Measurements from ENCODE around the gene DNAJC13. TPM values are rescaled to one million over a fixed set of nuclear protein-coding genes. Genes with fewer than 3 reads are reported as not detected.
A peak's percentile ranks its signal among the peaks of the same experiment; 100 is the strongest.

Gene DNAJC13
- polyA plus RNA-seq, 4 donors = 10.1 to 46.6 (median 14.2) TPM

- FAIRE-seq (no peak), DNase-seq (no peak)
- WGBS, 3 donors = 60 to 90% (median 74%) methylated on average over 7 of the region's 7 CpGs
- no peak overlapping the region for H3K4me3 ChIP-seq (ENCODE audit: low read depth in 1 of 3, low read length in 3 of 3)
- H3K27ac ChIP-seq (ENCODE audit: low read depth in 1 of 3, low read length in 2 of 3) = no peak overlapping the region
- peaks cover 0 to 10% (median 0%) of the 10 kb centered on the region in 3 donors for H3K36me3 ChIP-seq (ENCODE audit: control insufficient read depth in 3 of 3, insufficient read depth in 2 of 3, low read depth in 1 of 3, low read length in 3 of 3)
- no peaks in the 10 kb centered on the region for H3K4me1 ChIP-seq (ENCODE audit: control insufficient read depth in 3 of 3, insufficient read depth in 2 of 3, low read depth in 1 of 3, low read length in 2 of 3)
- H3K27me3 ChIP-seq (ENCODE audit: control insufficient read depth in 3 of 3, insufficient read depth in 3 of 3, low read length in 3 of 3) = no peaks in the 10 kb centered on the region
- H3K9me3 ChIP-seq (ENCODE audit: control insufficient read depth in 2 of 2, insufficient read depth in 1 of 2, low read depth in 1 of 2, low read length in 1 of 2) = no peaks in the 10 kb centered on the region
Observed at GRCh38 chr3:132435911-132436425, 18.7 kb downstream of the DNAJC13 start.

DNA sequence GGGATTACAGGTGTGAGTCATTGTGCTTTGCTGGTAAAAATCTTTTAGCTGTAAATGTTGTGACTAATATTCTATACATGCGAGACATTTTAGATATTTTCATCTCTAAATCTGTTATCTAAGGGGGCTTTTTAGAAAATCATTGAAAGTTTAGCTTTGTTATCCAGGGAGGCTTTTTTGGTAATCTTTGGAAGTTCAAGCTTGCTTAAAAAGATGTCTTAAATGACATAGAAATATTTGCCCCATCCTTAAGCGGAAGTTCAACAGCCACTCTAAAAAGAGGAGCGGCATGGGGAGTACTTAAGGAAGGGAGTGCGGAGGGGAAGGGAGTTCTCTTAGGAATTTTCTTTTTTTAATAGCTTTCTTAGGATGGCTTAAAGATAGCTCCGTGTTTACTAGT lies 26.1 kb downstream of the DNAJC13 start:
- no peaks in the 10 kb centered on the region for H3K4me1 ChIP-seq (ENCODE audit: control insufficient read depth in 3 of 3, insufficient read depth in 2 of 3, low read depth in 1 of 3, low read length in 2 of 3)
- H3K27me3 ChIP-seq (ENCODE audit: control insufficient read depth in 3 of 3, insufficient read depth in 3 of 3, low read length in 3 of 3) = no peaks in the 10 kb centered on the region
- DNase-seq (no peak), FAIRE-seq (no peak)
- 93 to 100% (median 95%) methylated on average over 5 of the region's 5 CpGs for WGBS, 3 donors
- H3K9me3 ChIP-seq (ENCODE audit: control insufficient read depth in 2 of 2, insufficient read depth in 1 of 2, low read depth in 1 of 2, low read length in 1 of 2) = no peaks in the 10 kb centered on the region
- no peak overlapping the region for H3K27ac ChIP-seq (ENCODE audit: low read depth in 1 of 3, low read length in 2 of 3)
- no peak overlapping the region for H3K4me3 ChIP-seq (ENCODE audit: low read depth in 1 of 3, low read length in 3 of 3)
- peaks cover 0 to 11% (median 0%) of the 10 kb centered on the region in 3 donors for H3K36me3 ChIP-seq (ENCODE audit: control insufficient read depth in 3 of 3, insufficient read depth in 2 of 3, low read depth in 1 of 3, low read length in 3 of 3)

DNA sequence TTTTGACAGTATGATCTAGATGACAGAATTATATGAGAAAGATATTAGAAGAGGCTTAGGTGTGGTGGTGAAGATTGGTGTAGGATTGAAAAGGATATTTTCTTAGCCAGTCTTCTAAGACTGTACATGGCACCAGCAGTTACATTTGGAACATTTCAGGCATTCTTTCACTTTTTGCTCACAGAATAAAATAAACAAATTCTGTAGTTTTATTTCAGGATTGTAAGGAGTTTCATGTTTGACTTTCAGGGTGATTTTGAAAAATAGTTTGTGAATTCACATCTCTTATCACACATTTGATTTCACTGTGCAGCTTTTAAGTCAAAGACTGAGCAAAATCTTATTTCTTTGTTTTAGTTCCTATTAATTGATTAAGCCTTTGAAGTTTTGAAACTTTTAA lies 27.1 kb downstream of the DNAJC13 start:
- H3K4me3 ChIP-seq (ENCODE audit: low read depth in 1 of 3, low read length in 3 of 3) = no peak overlapping the region
- DNase-seq (no peak), FAIRE-seq (no peak)
- H3K27me3 ChIP-seq (ENCODE audit: control insufficient read depth in 3 of 3, insufficient read depth in 3 of 3, low read length in 3 of 3) = no peaks in the 10 kb centered on the region
- no peak overlapping the region for H3K27ac ChIP-seq (ENCODE audit: low read depth in 1 of 3, low read length in 2 of 3)
- peaks cover 0 to 3% (median 0%) of the 10 kb centered on the region in 3 donors for H3K4me1 ChIP-seq (ENCODE audit: control insufficient read depth in 3 of 3, insufficient read depth in 2 of 3, low read depth in 1 of 3, low read length in 2 of 3)
- H3K9me3 ChIP-seq (ENCODE audit: control insufficient read depth in 2 of 2, insufficient read depth in 1 of 2, low read depth in 1 of 2, low read length in 1 of 2) = no peaks in the 10 kb centered on the region
- peaks cover 0 to 11% (median 3%) of the 10 kb centered on the region in 3 donors for H3K36me3 ChIP-seq (ENCODE audit: control insufficient read depth in 3 of 3, insufficient read depth in 2 of 3, low read depth in 1 of 3, low read length in 3 of 3)

- peaks cover 0 to 3% (median 0%) of the 10 kb centered on the region in 3 donors for H3K4me1 ChIP-seq (ENCODE audit: control insufficient read depth in 3 of 3, insufficient read depth in 2 of 3, low read depth in 1 of 3, low read length in 2 of 3)
- no peak for FAIRE-seq
Observed at GRCh38 chr3:132445817-132446216, 28.5 kb downstream of the DNAJC13 start.

GRCh38 chr3:132448216-132448961 lies 31.1 kb downstream of the DNAJC13 start:
- Histone ChIP-seq H3K4me3 (ENCODE audit: low read depth in 1 of 3, low read length in 3 of 3) (no peak overlapping the region), H3K9me3 (ENCODE audit: control insufficient read depth in 2 of 2, insufficient read depth in 1 of 2, low read depth in 1 of 2, low read length in 1 of 2) (no peaks in the 10 kb centered on the region), H3K36me3 (ENCODE audit: control insufficient read depth in 3 of 3, insufficient read depth in 2 of 3, low read depth in 1 of 3, low read length in 3 of 3) (peaks cover 3 to 8% (median 7%) of the 10 kb centered on the region in 3 donors), H3K4me1 (ENCODE audit: control insufficient read depth in 3 of 3, insufficient read depth in 2 of 3, low read depth in 1 of 3, low read length in 2 of 3) (peaks cover 0 to 3% (median 0%) of the 10 kb centered on the region in 3 donors), H3K27me3 (ENCODE audit: control insufficient read depth in 3 of 3, insufficient read depth in 3 of 3, low read length in 3 of 3) (no peaks in the 10 kb centered on the region), H3K27ac (ENCODE audit: low read depth in 1 of 3, low read length in 2 of 3) (peak overlapping the region in 1 of 3 donors; percentile 49)
- WGBS, 3 donors = 52 to 82% (median 74%) methylated on average over 6 of the region's 6 CpGs
- FAIRE-seq = no peak
- no peak for DNase-seq

More at GRCh38 chr3:132445817-132446216, 28.5 kb downstream of the DNAJC13 start:
- no peaks in the 10 kb centered on the region for H3K9me3 ChIP-seq (ENCODE audit: control insufficient read depth in 2 of 2, insufficient read depth in 1 of 2, low read depth in 1 of 2, low read length in 1 of 2)
- peaks cover 0 to 7% (median 3%) of the 10 kb centered on the region in 3 donors for H3K36me3 ChIP-seq (ENCODE audit: control insufficient read depth in 3 of 3, insufficient read depth in 2 of 3, low read depth in 1 of 3, low read length in 3 of 3)
- H3K27ac ChIP-seq (ENCODE audit: low read depth in 1 of 3, low read length in 2 of 3) = no peak overlapping the region
- H3K27me3 ChIP-seq (ENCODE audit: control insufficient read depth in 3 of 3, insufficient read depth in 3 of 3, low read length in 3 of 3) = no peaks in the 10 kb centered on the region
- no peak overlapping the region for H3K4me3 ChIP-seq (ENCODE audit: low read depth in 1 of 3, low read length in 3 of 3)
- DNase-seq = no peak

- peaks cover 5 to 9% (median 8%) of the 10 kb centered on the region in 3 donors for H3K36me3 ChIP-seq (ENCODE audit: control insufficient read depth in 3 of 3, insufficient read depth in 2 of 3, low read depth in 1 of 3, low read length in 3 of 3)
- no peak for FAIRE-seq
Observed at GRCh38 chr3:132456136-132456535, 38.8 kb downstream of the DNAJC13 start.

GRCh38 chr3:132456571-132456970 lies 39.3 kb downstream of the DNAJC13 start:
- Histone ChIP-seq H3K4me1 (ENCODE audit: control insufficient read depth in 3 of 3, insufficient read depth in 2 of 3, low read depth in 1 of 3, low read length in 2 of 3) (no peaks in the 10 kb centered on the region), H3K27ac (ENCODE audit: low read depth in 1 of 3, low read length in 2 of 3) (no peak overlapping the region), H3K9me3 (ENCODE audit: control insufficient read depth in 2 of 2, insufficient read depth in 1 of 2, low read depth in 1 of 2, low read length in 1 of 2) (no peaks in the 10 kb centered on the region), H3K27me3 (ENCODE audit: control insufficient read depth in 3 of 3, insufficient read depth in 3 of 3, low read length in 3 of 3) (no peaks in the 10 kb centered on the region), H3K36me3 (ENCODE audit: control insufficient read depth in 3 of 3, insufficient read depth in 2 of 3, low read depth in 1 of 3, low read length in 3 of 3) (peaks cover 7 to 9% (median 9%) of the 10 kb centered on the region in 3 donors), H3K4me3 (ENCODE audit: low read depth in 1 of 3, low read length in 3 of 3) (no peak overlapping the region)
- WGBS, 3 donors = 87 to 99% (median 93%) methylated on average over 3 of the region's 3 CpGs
- no peak for FAIRE-seq
- DNase-seq = no peak

More at GRCh38 chr3:132456136-132456535, 38.8 kb downstream of the DNAJC13 start:
- no peak overlapping the region for H3K27ac ChIP-seq (ENCODE audit: low read depth in 1 of 3, low read length in 2 of 3)
- 96 to 98% (median 96%) methylated on average over 3 of the region's 3 CpGs for WGBS, 3 donors
- no peaks in the 10 kb centered on the region for H3K9me3 ChIP-seq (ENCODE audit: control insufficient read depth in 2 of 2, insufficient read depth in 1 of 2, low read depth in 1 of 2, low read length in 1 of 2)
- no peaks in the 10 kb centered on the region for H3K27me3 ChIP-seq (ENCODE audit: control insufficient read depth in 3 of 3, insufficient read depth in 3 of 3, low read length in 3 of 3)
- DNase-seq = no peak
- H3K4me1 ChIP-seq (ENCODE audit: control insufficient read depth in 3 of 3, insufficient read depth in 2 of 3, low read depth in 1 of 3, low read length in 2 of 3) = no peaks in the 10 kb centered on the region
- no peak overlapping the region for H3K4me3 ChIP-seq (ENCODE audit: low read depth in 1 of 3, low read length in 3 of 3)

- no peaks in the 10 kb centered on the region for H3K27me3 ChIP-seq (ENCODE audit: control insufficient read depth in 3 of 3, insufficient read depth in 3 of 3, low read length in 3 of 3)
- DNase-seq (no peak), FAIRE-seq (no peak)
- peaks cover 5 to 12% (median 9%) of the 10 kb centered on the region in 3 donors for H3K36me3 ChIP-seq (ENCODE audit: control insufficient read depth in 3 of 3, insufficient read depth in 2 of 3, low read depth in 1 of 3, low read length in 3 of 3)
- H3K9me3 ChIP-seq (ENCODE audit: control insufficient read depth in 2 of 2, insufficient read depth in 1 of 2, low read depth in 1 of 2, low read length in 1 of 2) = no peaks in the 10 kb centered on the region
- WGBS, 3 donors = 89 to 100% (median 93%) methylated on average over 1 of the region's 1 CpG
- no peak overlapping the region for H3K4me3 ChIP-seq (ENCODE audit: low read depth in 1 of 3, low read length in 3 of 3)
- no peaks in the 10 kb centered on the region for H3K4me1 ChIP-seq (ENCODE audit: control insufficient read depth in 3 of 3, insufficient read depth in 2 of 3, low read depth in 1 of 3, low read length in 2 of 3)
- no peak overlapping the region for H3K27ac ChIP-seq (ENCODE audit: low read depth in 1 of 3, low read length in 2 of 3)
Observed at GRCh38 chr3:132457286-132457685, 40.0 kb downstream of the DNAJC13 start.
